SK-N-SH treated with all-trans-retinoic acid at 6 μM for 48 hours (cell line): ENCODE results near the gene PRKCE.
A peak's percentile ranks its signal among the peaks of the same experiment; 100 is the strongest.

Experiments
- ATAC-seq: fragments of 200-7000 bp; cut with Tn5 transposase; 3 replicates; pipeline ENCODE4 v1.9.1; 2020; ENCODE audit warnings: mild to moderate bottlenecking, moderate library complexity
- ARNTL ChIP-seq: fragments of 450-650 bp; formaldehyde crosslinking; IDR thresholded peaks from 2 replicates; pipeline ENCODE4 v1.5.0; 2020; ENCODE audit warnings: low read depth, mild to moderate bottlenecking, moderate library complexity, borderline replicate concordance
- CREB5 ChIP-seq: fragments of 250-450 bp; sonication (Bioruptor Pico); IDR thresholded peaks from 2 replicates; pipeline ENCODE4 v1.5.1; 2020; ENCODE audit warnings: low read depth, mild to moderate bottlenecking, moderate library complexity
- CSDC2 ChIP-seq: fragments of 250-450 bp; sonication (Bioruptor Pico); IDR thresholded peaks from 2 replicates; pipeline ENCODE4 v1.5.0; 2020; ENCODE audit warnings: mild to moderate bottlenecking, moderate library complexity
- CSRNP3 ChIP-seq: fragments of 250-450 bp; sonication (Bioruptor Pico); IDR thresholded peaks from 2 replicates; pipeline ENCODE4 v1.5.1; 2021; ENCODE audit warnings: mild to moderate bottlenecking, moderate library complexity
- ESRRG ChIP-seq: fragments of 250-450 bp; sonication (Bioruptor Pico); IDR thresholded peaks from 2 replicates; pipeline ENCODE4 v1.6.1; 2021; ENCODE audit warnings: mild to moderate bottlenecking
- GLIS3 ChIP-seq: fragments of 250-450 bp; sonication (Bioruptor Pico); IDR thresholded peaks from 2 replicates; pipeline ENCODE4 v1.5.0; 2020; ENCODE audit warnings: mild to moderate bottlenecking, moderate library complexity
- ISL1 ChIP-seq: fragments of 250-450 bp; sonication (Bioruptor Pico); IDR thresholded peaks from 2 replicates; pipeline ENCODE4 v2.1.2; 2022; ENCODE audit warnings: mild to moderate bottlenecking, moderate library complexity
- OSR1 ChIP-seq: fragments of 250-450 bp; sonication (Bioruptor Pico); IDR thresholded peaks from 2 replicates; pipeline ENCODE4 v1.8.0; 2022; ENCODE audit warnings: moderate library complexity, mild to moderate bottlenecking, inconsistent platforms
- PATZ1 ChIP-seq: fragments of 250-450 bp; sonication (Bioruptor Pico); IDR thresholded peaks from 2 replicates; pipeline ENCODE4 v1.8.0; 2020; ENCODE audit warnings: mild to moderate bottlenecking, moderate library complexity, borderline replicate concordance
- POU6F1 ChIP-seq: fragments of 250-450 bp; sonication (Bioruptor Pico); IDR thresholded peaks from 2 replicates; pipeline ENCODE4 v1.8.0; 2021; ENCODE audit warnings: low read depth, mild to moderate bottlenecking, moderate library complexity, borderline replicate concordance
- PPARA ChIP-seq: fragments of 250-450 bp; sonication (Bioruptor Pico); IDR thresholded peaks from 2 replicates; pipeline ENCODE4 v1.5.0; 2020; ENCODE audit warnings: mild to moderate bottlenecking, borderline replicate concordance
- SNAI2 ChIP-seq: fragments of 250-450 bp; sonication (Bioruptor Pico); IDR thresholded peaks from 2 replicates; pipeline ENCODE4 v1.5.0; 2020; ENCODE audit warnings: mild to moderate bottlenecking, moderate library complexity
- TCF4 ChIP-seq: fragments of 250-450 bp; sonication (Bioruptor Pico); IDR thresholded peaks from 2 replicates; pipeline ENCODE4 v1.8.0; 2021; ENCODE audit warnings: mild to moderate bottlenecking, moderate library complexity, borderline replicate concordance
- TSHZ2 ChIP-seq: fragments of 250-450 bp; sonication (Bioruptor Pico); IDR thresholded peaks from 2 replicates; pipeline ENCODE4 v1.5.0; 2020; ENCODE audit warnings: mild to moderate bottlenecking, moderate library complexity
- ZC3H10 ChIP-seq: fragments of 250-450 bp; sonication (Bioruptor Pico); IDR thresholded peaks from 2 replicates; pipeline ENCODE4 v1.5.1; 2021; ENCODE audit warnings: mild to moderate bottlenecking, moderate library complexity
- ZFP3 ChIP-seq: fragments of 250-450 bp; sonication (Bioruptor Pico); IDR thresholded peaks from 2 replicates; pipeline ENCODE4 v1.5.0; 2020; ENCODE audit warnings: mild to moderate bottlenecking, moderate library complexity
- ZFP30 ChIP-seq: fragments of 450-650 bp; formaldehyde crosslinking; IDR thresholded peaks from 2 replicates; pipeline ENCODE4 v1.5.0; 2022; ENCODE audit warnings: mild to moderate bottlenecking, moderate library complexity
- ZNF565 ChIP-seq: fragments of 450-650 bp; formaldehyde crosslinking; conservative IDR thresholded peaks from 2 replicates; pipeline ENCODE4 v1.5.0; 2020; ENCODE audit warnings: low read depth, mild to moderate bottlenecking, moderate library complexity
- ZNF70 ChIP-seq: fragments of 450-650 bp; formaldehyde crosslinking; IDR thresholded peaks from 2 replicates; pipeline ENCODE4 v1.5.0; 2020; ENCODE audit warnings: mild to moderate bottlenecking, moderate library complexity
- ZNF8 ChIP-seq: fragments of 450-650 bp; formaldehyde crosslinking; IDR thresholded peaks from 2 replicates; pipeline ENCODE4 v1.5.0; 2020; ENCODE audit warnings: mild to moderate bottlenecking, moderate library complexity

Gene PRKCE

GRCh38 chr2:45837812-45838341, 186.4 kb downstream of the PRKCE start:
- TF ChIP-seq ZNF8 (CRISPR knock-in tag) (no peak), ZFP30 (no peak), ZC3H10 (no peak), CSRNP3 (no peak), ZFP3 (no peak), CREB5 (CRISPR knock-in tag) (no peak), CSDC2 (CRISPR knock-in tag) (no peak), ZNF70 (CRISPR knock-in tag) (no peak), PATZ1 (CRISPR knock-in tag) (no peak), ARNTL (CRISPR knock-in tag) (no peak)
- TF ChIP-seq, all 23 proteins: peak for 0
- no peak for ATAC-seq

GRCh38 chr2:45839508-45840251, 188.2 kb downstream of the PRKCE start:
- TF ChIP-seq SNAI2 (CRISPR knock-in tag), result no peak
- 0 out of 2 replicates have a peak, but pooled peaks have one; percentile 38 for TF ChIP-seq GLIS3 (CRISPR knock-in tag)
- no peak for TF ChIP-seq ZC3H10
- no peak for TF ChIP-seq PPARA
- no peak for TF ChIP-seq OSR1 (CRISPR knock-in tag)
- 0 out of 2 replicates have a peak, but pooled peaks have one; percentile 6 for TF ChIP-seq ZNF70 (CRISPR knock-in tag)
- TF ChIP-seq ZFP3, result no peak
- TF ChIP-seq TCF4 (CRISPR knock-in tag), result peak; percentile 48; the same call in 1 of the 2 replicates
- no peak for TF ChIP-seq POU6F1 (CRISPR knock-in tag)
- TF ChIP-seq ISL1, result peak; percentile 45; the same call in 1 of the 2 replicates
- no peak for TF ChIP-seq ZNF8 (CRISPR knock-in tag)
- no peak for TF ChIP-seq ZNF565 (CRISPR knock-in tag)
- 0 out of 2 replicates have a peak, but pooled peaks have one; percentile 42 for TF ChIP-seq TSHZ2
- TF ChIP-seq CSRNP3, result peak; percentile 29; the same call in 1 of the 2 replicates
- no peak for TF ChIP-seq ZFP30
- TF ChIP-seq CREB5 (CRISPR knock-in tag), result peak; percentile 10; the same call in 1 of the 2 replicates
- TF ChIP-seq CSDC2 (CRISPR knock-in tag), result no peak
- no peak for TF ChIP-seq ESRRG (CRISPR knock-in tag)

More at GRCh38 chr2:45839508-45840251, 188.2 kb downstream of the PRKCE start:
- peak; percentile 58 for ATAC-seq
